Right cardiac atrium (tissue), 5 donors: Measurements from ENCODE around the gene LRP1B. TPM values are rescaled to one million over a fixed set of nuclear protein-coding genes. Genes with fewer than 3 reads are reported as not detected.
A peak's percentile ranks its signal among the peaks of the same experiment; 100 is the strongest.

Source experiments
- ATAC-seq, 2 donors: fragments of 200-7000 bp; cut with Tn5 transposase; one replicate each; pipeline versions ENCODE4 v1.8.0 to v1.9.1; 2020; ENCODE audit warnings: moderate library complexity in 2 of 2, mild to moderate bottlenecking in 1 of 2
- DNase-seq, 3 donors: peaks; one replicate each; pipeline ENCODE4 v3.0.0-alpha.2; 2020
- H3K27ac ChIP-seq: one replicate; pipeline ENCODE4 v1.5.1; 2013; ENCODE audit warnings: mild to moderate bottlenecking, low read length, control low read depth, moderate library complexity
- H3K27me3 ChIP-seq: one replicate; pipeline ENCODE4 v1.6.1; 2013; ENCODE audit not compliant: control insufficient read depth, insufficient read depth
- H3K4me1 ChIP-seq: one replicate; pipeline ENCODE4 v1.6.1; 2013; ENCODE audit warnings: low read length; ENCODE audit not compliant: control insufficient read depth, insufficient read depth
- H3K4me3 ChIP-seq: one replicate; pipeline ENCODE4 v1.5.1; 2013; ENCODE audit warnings: low read length, control low read depth
- H3K9me3 ChIP-seq: one replicate; pipeline ENCODE4 v1.6.1; 2013; ENCODE audit warnings: low read length; ENCODE audit not compliant: control insufficient read depth
- WGBS: extraction: QIAGEN DNeasy Blood & Tissue Kit; methylation state at CpG from one replicate; pipeline ENCODE4 v1.1.7; 2013; 5-methylcytosine and 5-hydroxymethylcytosine counted together
- intact Hi-C, 4 donors: fragments of 100-400 bp; cut with DNase I; formaldehyde crosslinking; loops; one replicate each; pipeline versions ENCODE4 v1.11.0 to v1.14.0; 2022 to 2023
- polyA plus RNA-seq: library from polyadenylated mRNA; stranded (reverse); fragments of 200-250 nt; gene quantifications from one replicate; pipeline ENCODE4 v1.2.3, GENCODE V29; 2013
- total RNA-seq, 4 donors: library from RNA; stranded (reverse); fragmentation: NEBNext Ultra II Directional; extraction: Animal tissue kit (Norgen Biotek cat#: 25700); gene quantifications; one replicate each; pipeline ENCODE4 v1.2.1, GENCODE V29; 2021
- donor health status: healthy with polysubstance abuse.
- donor health status: DM: no; HTN: yes; CAD: no.
- donor health status: DM: no; HTN: no; CAD: no.
- donor health status: DM: no; HTN: yes; CAD: no; lungs with severe emphysema.
- donor health status: DM: yes; HTN: yes; CAD: no.

LRP1B gene
- total and polyA plus RNA-seq, 5 donors = 0.21 to 1.8 (median 0.34) TPM

DNA sequence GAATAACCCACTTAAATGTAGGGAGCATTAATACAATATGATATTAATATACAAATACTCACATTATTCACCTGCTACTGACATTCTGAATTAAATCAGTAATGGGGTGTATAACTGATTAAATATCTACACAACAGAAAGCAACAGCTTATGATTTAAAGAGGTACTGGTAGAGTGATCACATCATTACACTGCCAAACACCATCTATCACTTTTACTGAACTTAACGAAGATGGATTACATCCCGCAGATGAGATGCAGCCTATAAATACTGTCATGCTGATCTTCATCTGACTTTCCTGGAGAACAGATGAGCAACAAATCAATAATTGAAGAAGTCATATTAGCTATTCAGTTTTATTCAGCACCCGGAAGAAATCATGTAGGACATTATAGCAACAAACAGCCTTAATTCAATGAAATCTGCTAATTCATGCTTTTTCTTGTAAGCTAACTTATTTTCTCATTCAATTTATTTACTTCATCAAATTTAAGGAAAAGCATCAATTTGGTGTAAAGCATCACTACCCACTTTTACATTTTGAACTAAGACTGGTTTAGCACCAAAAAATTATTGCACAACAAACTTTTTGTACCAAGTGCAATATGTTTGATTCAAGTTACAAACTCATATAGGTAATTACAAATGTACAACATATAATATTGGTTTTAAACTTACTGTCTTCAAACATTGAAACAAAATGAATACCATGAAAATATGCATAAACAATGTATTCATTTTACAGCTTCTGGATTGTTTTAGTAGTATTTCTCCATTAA, 1509.0 kb downstream of the LRP1B start:
- Histone ChIP-seq H3K27ac (no peak overlapping the region), H3K9me3 (no peaks in the 10 kb centered on the region), H3K27me3 (no peaks in the 10 kb centered on the region), H3K4me3 (no peak overlapping the region), H3K4me1 (no peaks in the 10 kb centered on the region)
- WGBS = 91% methylated on average over 3 of the region's 3 CpGs
- DNase-seq (no peak), ATAC-seq (no peak)
- intact Hi-C loops = no loop called here

DNA sequence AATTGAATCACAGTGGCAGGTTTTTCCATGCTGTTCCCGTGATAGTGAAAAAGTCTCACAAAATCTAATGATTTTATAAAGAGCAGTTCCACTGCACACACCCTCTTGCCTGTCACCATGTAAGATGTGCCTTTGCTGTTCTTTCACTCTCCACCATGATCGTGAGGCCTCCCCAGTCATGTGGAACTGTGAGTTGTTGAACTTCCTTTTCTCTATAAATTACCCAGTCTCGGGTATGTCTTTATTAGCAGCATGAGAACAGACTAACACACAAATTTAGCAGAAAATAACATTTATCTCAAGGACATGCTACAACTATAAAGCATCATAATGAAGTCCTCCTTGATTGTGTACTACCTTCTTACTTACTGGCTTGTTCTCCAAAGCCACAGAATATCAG, 1526.0 kb downstream of the LRP1B start:
- Histone ChIP-seq H3K9me3 (no peaks in the 10 kb centered on the region), H3K27ac (no peak overlapping the region), H3K4me3 (no peak overlapping the region), H3K4me1 (no peaks in the 10 kb centered on the region), H3K27me3 (no peaks in the 10 kb centered on the region)
- WGBS = 73% methylated on average over 3 of the region's 3 CpGs
- ATAC-seq (no peak), DNase-seq (no peak)
- intact Hi-C loops = no loop called here

DNA sequence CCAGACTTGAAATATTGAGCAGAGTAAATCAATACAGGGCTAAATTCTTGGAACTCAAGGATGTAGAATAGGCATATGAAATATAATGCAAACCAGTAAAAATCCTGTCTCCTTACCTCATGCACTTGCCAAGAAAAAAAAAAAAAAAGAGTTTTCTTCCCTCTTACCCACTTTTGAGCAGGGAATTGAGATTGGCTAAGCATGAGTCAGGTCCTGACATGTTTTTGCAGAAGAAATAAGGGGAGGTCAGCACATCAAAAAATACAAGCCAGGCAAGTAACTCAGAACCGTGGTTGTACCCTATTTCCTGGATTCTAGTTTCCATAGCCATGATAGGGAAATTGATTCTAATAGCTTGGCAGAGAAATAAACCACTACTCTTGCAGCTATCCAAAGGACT, 1526.7 kb downstream of the LRP1B start:
- WGBS = 29% methylated on average over 1 of the region's 1 CpG
- DNase-seq (no peak), ATAC-seq (no peak)
- Histone ChIP-seq H3K9me3 (no peaks in the 10 kb centered on the region), H3K4me1 (no peaks in the 10 kb centered on the region), H3K27ac (no peak overlapping the region), H3K4me3 (no peak overlapping the region), H3K27me3 (no peaks in the 10 kb centered on the region)
- intact Hi-C loops = no loop called here

DNA sequence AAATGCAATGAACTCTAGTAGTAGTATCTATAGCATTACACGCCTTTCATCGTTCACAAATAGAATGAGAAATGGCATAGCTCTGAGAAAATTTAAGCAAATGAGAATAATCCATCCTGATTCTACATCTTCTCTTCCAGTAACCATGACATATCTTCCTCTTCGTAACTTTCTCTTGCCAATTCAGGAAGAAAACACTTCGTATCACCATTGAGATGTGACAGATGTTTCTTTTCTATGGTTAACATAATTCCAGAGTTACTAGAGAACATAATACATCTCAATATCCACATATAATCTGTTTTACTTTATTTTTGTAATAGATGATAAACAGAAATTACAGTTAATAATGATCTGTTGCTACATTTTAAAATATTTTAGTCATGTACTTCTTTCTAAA, 1527.4 kb downstream of the LRP1B start:
- Histone ChIP-seq H3K27me3 (no peaks in the 10 kb centered on the region), H3K27ac (no peak overlapping the region), H3K4me1 (no peaks in the 10 kb centered on the region), H3K9me3 (no peaks in the 10 kb centered on the region), H3K4me3 (no peak overlapping the region)
- no peak for ATAC-seq
- 55% methylated on average over 4 of the region's 4 CpGs for WGBS
- intact Hi-C loops = no loop called here
- no peak for DNase-seq

DNA sequence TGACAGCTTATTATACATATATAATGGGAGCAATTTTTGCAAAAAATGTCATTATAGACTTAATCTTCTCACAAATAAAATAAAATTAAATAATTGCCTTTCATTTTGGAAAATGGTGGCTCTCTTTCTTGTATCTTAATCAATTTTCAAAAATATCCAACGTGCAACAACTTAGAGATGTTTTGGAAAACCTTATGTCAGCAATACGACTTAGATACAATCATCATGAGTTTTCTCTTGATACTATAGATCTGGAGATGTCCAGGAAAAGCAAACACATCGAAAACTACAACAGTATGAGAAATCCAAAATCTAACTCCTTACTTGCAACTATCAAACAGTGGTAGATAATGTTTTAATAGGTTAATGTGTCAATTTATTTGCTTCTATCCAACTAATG, 1529.0 kb downstream of the LRP1B start:
- no peak for DNase-seq
- H3K27ac ChIP-seq = no peak overlapping the region
- 62% methylated on average over 3 of the region's 3 CpGs for WGBS
- no peak overlapping the region for H3K4me3 ChIP-seq
- no peak for ATAC-seq
- no peaks in the 10 kb centered on the region for H3K4me1 ChIP-seq
- intact Hi-C loops = no loop called here
- H3K27me3 ChIP-seq = no peaks in the 10 kb centered on the region
- no peaks in the 10 kb centered on the region for H3K9me3 ChIP-seq

DNA sequence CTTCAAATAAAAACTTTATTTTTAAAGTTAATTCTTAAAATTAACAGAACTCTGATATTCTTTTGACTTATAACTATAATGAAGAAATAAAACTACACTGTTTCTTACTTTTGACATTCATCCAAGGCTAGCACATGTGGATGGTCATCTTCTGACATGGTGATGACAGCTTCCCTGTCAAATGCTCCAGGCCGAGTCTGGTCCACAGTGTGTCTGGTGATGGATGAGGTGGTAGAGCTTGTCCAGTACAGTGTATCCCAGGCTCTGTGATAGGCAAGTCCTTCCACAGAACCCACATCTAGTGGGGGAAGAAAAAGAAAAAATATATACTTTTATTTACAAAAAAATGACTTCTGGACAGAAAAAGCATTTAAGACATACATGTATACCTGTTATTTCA, 1529.5 kb downstream of the LRP1B start:
- intact Hi-C loops = no loop called here
- no peak overlapping the region for H3K27ac ChIP-seq
- DNase-seq (no peak), ATAC-seq (peak in 1 of 2 donors; percentile 84)
- H3K9me3 ChIP-seq = no peaks in the 10 kb centered on the region
- no peaks in the 10 kb centered on the region for H3K27me3 ChIP-seq
- H3K4me1 ChIP-seq = no peaks in the 10 kb centered on the region
- H3K4me3 ChIP-seq = no peak overlapping the region
- WGBS = 24% methylated on average over 1 of the region's 1 CpG

DNA sequence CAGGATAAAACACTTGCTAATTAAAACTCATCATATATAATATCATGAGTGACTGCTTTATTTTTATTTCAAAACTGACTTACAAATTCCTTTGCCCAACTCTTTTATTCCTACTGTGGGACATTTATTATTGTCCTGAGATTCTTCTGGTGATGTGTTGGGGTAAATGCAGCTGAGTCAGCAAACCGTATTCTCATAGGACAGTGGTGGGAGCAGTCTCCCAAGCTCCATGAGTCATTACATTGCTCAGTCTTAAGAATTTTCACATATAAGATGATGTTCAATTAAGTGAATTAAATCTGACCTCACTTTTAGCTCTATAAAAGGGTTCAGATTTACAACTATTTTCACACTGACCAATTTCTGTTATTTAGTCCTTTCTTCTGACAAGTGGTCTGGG, 1530.7 kb downstream of the LRP1B start:
- intact Hi-C loops = no loop called here
- WGBS = 74% methylated on average over 1 of the region's 1 CpG
- H3K9me3 ChIP-seq = no peaks in the 10 kb centered on the region
- no peak overlapping the region for H3K27ac ChIP-seq
- H3K4me3 ChIP-seq = no peak overlapping the region
- ATAC-seq (no peak), DNase-seq (no peak)
- H3K4me1 ChIP-seq = no peaks in the 10 kb centered on the region
- H3K27me3 ChIP-seq = no peaks in the 10 kb centered on the region

DNA sequence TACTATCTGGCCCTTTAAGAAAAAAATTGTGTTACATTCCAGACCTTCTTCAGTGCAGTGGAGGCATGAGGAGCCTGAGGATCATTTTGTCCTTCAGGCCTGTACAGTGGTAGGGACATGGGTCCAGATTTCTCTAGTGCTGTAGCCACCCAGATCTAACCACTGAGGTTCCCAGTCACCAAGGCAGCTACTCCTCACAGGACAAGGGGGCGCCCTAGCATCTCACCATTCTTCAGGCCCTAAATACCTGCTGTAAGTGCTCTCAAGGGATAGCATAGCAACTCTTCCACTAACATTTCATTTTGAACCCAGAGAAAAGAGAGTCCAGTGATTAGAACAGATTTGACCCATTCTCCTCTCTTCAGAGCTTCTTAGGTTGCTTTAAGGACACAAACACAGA, 1533.0 kb downstream of the LRP1B start:
- no peak overlapping the region for H3K4me3 ChIP-seq
- 88% methylated on average over 1 of the region's 1 CpG for WGBS
- no peaks in the 10 kb centered on the region for H3K4me1 ChIP-seq
- no peaks in the 10 kb centered on the region for H3K27me3 ChIP-seq
- no peak overlapping the region for H3K27ac ChIP-seq
- intact Hi-C loops = no loop called here
- H3K9me3 ChIP-seq = no peaks in the 10 kb centered on the region
- ATAC-seq (no peak), DNase-seq (no peak)

DNA sequence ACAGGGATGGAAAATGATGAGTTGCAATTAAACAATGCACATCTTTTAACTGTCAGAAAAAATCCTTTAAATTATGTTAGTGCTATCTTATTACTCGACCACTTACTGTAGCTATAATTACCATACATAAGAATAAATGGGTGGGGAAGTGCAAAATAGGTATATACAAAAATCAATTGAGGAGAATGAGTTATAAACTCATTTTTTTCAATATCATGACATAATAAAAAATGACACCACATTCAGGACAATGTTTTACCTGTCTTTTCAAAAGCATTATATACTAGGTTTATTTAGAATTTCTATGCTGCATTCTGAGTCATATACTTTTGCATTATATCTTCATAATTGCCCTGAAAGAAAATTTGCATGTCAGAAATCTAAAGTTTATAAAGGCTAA, 1533.6 kb downstream of the LRP1B start:
- DNase-seq = no peak
- no peaks in the 10 kb centered on the region for H3K27me3 ChIP-seq
- ATAC-seq = no peak
- H3K4me3 ChIP-seq = no peak overlapping the region
- no peak overlapping the region for H3K27ac ChIP-seq
- H3K9me3 ChIP-seq = no peaks in the 10 kb centered on the region
- WGBS = 59% methylated on average over 1 of the region's 1 CpG
- no peaks in the 10 kb centered on the region for H3K4me1 ChIP-seq
- intact Hi-C loops = no loop called here

DNA sequence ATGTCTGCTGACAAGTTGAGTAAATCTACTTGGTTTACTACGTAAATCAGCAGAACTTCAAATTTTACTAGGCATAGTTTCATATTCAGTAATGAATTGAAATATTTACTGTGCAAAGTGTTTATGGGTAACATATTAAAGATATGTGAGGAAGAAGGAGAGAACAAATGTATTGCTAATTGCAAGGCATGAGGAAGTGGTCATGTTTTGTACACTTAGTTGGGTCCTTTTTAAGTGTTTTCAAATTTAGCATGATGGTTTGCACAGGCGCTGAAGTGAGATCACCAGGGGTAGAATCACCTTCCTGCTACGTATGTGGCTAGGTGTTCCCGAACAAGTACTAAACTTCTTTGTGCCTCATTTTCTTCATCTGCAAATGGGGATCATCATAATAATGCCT, 1534.4 kb downstream of the LRP1B start:
- Histone ChIP-seq H3K4me3 (no peak overlapping the region), H3K27ac (no peak overlapping the region), H3K4me1 (no peaks in the 10 kb centered on the region), H3K27me3 (no peaks in the 10 kb centered on the region), H3K9me3 (no peaks in the 10 kb centered on the region)
- intact Hi-C loops = no loop called here
- 80% methylated on average over 4 of the region's 4 CpGs for WGBS
- DNase-seq (no peak), ATAC-seq (no peak)

DNA sequence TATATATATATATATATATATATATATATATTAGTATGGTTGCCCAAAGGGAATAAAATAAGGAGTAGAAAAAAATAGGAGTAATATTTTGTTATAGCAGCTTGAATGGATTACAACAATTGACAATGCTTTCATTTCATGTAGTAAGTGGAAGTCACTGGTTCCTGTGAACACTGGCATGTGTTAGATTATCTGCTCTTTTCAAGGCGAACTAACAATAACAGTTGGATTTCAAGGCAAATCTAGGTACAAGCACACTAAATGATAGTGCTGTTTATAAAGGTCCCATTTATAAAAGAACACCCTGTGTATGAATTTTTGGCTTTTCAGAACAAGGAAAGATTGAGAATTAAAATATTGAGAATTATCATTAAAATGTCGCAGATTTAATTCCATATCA, 1535.7 kb downstream of the LRP1B start:
- Histone ChIP-seq H3K9me3 (no peaks in the 10 kb centered on the region), H3K4me3 (no peak overlapping the region), H3K27me3 (no peaks in the 10 kb centered on the region), H3K27ac (no peak overlapping the region), H3K4me1 (no peaks in the 10 kb centered on the region)
- WGBS = 66% methylated on average over 2 of the region's 2 CpGs
- ATAC-seq (no peak), DNase-seq (no peak)
- intact Hi-C loops = no loop called here

DNA sequence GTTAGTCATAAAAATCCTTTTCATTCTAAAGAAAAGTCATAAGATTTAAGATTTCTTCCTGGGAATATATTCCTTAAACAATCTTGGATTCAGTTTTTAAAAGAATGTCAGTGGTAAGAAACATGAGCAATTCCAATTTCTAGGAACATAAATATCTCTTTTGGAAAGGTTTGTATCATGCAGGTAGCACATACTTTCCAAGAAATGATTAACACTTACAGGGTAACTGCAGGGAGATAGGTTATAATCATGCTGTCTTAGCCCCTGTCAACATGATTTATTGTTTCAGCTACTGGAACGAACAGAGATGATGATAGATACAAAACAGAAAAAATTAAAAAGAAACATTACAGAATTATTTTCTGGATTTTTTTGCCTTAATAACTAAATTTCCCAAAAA, 1537.7 kb downstream of the LRP1B start:
- Histone ChIP-seq H3K27ac (no peak overlapping the region), H3K4me3 (no peak overlapping the region), H3K27me3 (no peaks in the 10 kb centered on the region), H3K4me1 (no peaks in the 10 kb centered on the region), H3K9me3 (no peaks in the 10 kb centered on the region)
- intact Hi-C loops = no loop called here
- 42% methylated on average over 1 of the region's 1 CpG for WGBS
- no peak for ATAC-seq
- no peak for DNase-seq
